B cell (primary cell): Measurements from ENCODE around the gene MIAT. TPM values are rescaled to one million over a fixed set of nuclear protein-coding genes. Genes with fewer than 3 reads are reported as not detected.

Source experiments
- ATAC-seq: fragments of 200-7000 bp; cut with Tn5 transposase; one replicate; pipeline ENCODE4 v1.10.0; 2021; ENCODE audit warnings: low read depth, mild to moderate bottlenecking, moderate number of reproducible peaks, moderate library complexity
- CTCF ChIA-PET: fragments of 350-600 bp; sonication (Branson Sonifier 250); formaldehyde crosslinking; loops from one replicate; lab custom pipeline; 2021; ENCODE audit warnings: antibody characterized with exemption, inconsistent platforms; lab: Charles Lee
- POLR2A ChIA-PET: fragments of 350-600 bp; sonication (Branson Sonifier 250); formaldehyde crosslinking; loops from one replicate; lab custom pipeline; 2021; ENCODE audit warnings: antibody characterized with exemption; lab: Charles Lee
- DNase-seq: peaks from one replicate; pipeline ENCODE4 v3.0.0; 2013
- H2AFZ ChIP-seq: 2 replicates; pipeline ENCODE4 v1.6.1; 2012; ENCODE audit warnings: mild to moderate bottlenecking, low read depth, low read length; ENCODE audit not compliant: insufficient read depth, poor library complexity, severe bottlenecking
- H3K27ac ChIP-seq, 2 donors: 1 replicate in 1 of 2; 2 replicates in 1 of 2; pipeline ENCODE4 v1.5.1; 2012 to 2013; ENCODE audit warnings: low read length in 2 of 2, mild to moderate bottlenecking in 2 of 2, moderate library complexity in 1 of 2
- H3K27me3 ChIP-seq, 4 experiments: fragments of 200-600 bp in 1 of 4; sonication (generic) in 1 of 4; replicated peaks in 1 of 4; 1 replicate in 2 of 4; 2 replicates in 2 of 4; pipeline versions ENCODE4 v1.6.1 to v1.7.0; 2013 to 2016; ENCODE audit warnings: low read length in 3 of 4, mild to moderate bottlenecking in 2 of 4, mixed read lengths in 1 of 4, moderate library complexity in 1 of 4; ENCODE audit not compliant: insufficient read depth in 4 of 4, control insufficient read depth in 3 of 4; ENCODE audit errors: control extremely low read depth in 1 of 4
- H3K36me3 ChIP-seq, 2 experiments: replicated peaks in 1 of 2; 1 replicate in 1 of 2; 2 replicates in 1 of 2; pipeline versions ENCODE4 v1.6.1 to v1.7.1; 2013; ENCODE audit warnings: low read length in 1 of 2; ENCODE audit not compliant: insufficient read depth in 2 of 2, control insufficient read depth in 1 of 2; ENCODE audit errors: control extremely low read depth in 1 of 2, extremely low read depth in 1 of 2
- H3K4me1 ChIP-seq, 2 donors: fragments of 200-600 bp in 1 of 2; sonication (generic) in 1 of 2; 1 replicate in 1 of 2; 2 replicates in 1 of 2; pipeline versions ENCODE4 v1.5.1 to v1.6.1; 2013 to 2017; ENCODE audit warnings: low read length in 2 of 2; ENCODE audit not compliant: control insufficient read depth in 2 of 2, insufficient read depth in 2 of 2
- H3K4me2 ChIP-seq: replicated peaks from 2 replicates; pipeline ENCODE3; 2012; ENCODE audit warnings: mild to moderate bottlenecking, low read depth, low read length; ENCODE audit not compliant: poor library complexity, severe bottlenecking
- H3K4me3 ChIP-seq, 5 experiments: fragments of 200-600 bp in 1 of 5; sonication (generic) in 1 of 5; 1 replicate in 3 of 5; 2 replicates in 2 of 5; pipeline versions ENCODE4 v1.5.1 to v1.7.0; 2011 to 2016; ENCODE audit warnings: low read length in 4 of 5, mild to moderate bottlenecking in 4 of 5, low read depth in 2 of 5, control low read depth in 1 of 5, moderate library complexity in 1 of 5; ENCODE audit not compliant: insufficient read depth in 1 of 5; ENCODE audit errors: control extremely low read depth in 1 of 5, extremely low read depth in 1 of 5
- H3K79me2 ChIP-seq: fragments of 200-600 bp; sonication (generic); one replicate; pipeline ENCODE4 v1.6.0; 2016; ENCODE audit warnings: low read length; ENCODE audit not compliant: control insufficient read depth, insufficient read depth
- H3K9ac ChIP-seq: fragments of 200-600 bp; sonication (generic); 2 replicates; pipeline ENCODE4 v1.6.1; 2017; ENCODE audit warnings: mild to moderate bottlenecking, low read length, moderate library complexity
- H3K9me3 ChIP-seq, 3 donors: one replicate each; pipeline versions ENCODE4 v1.6.1 to v1.7.1; 2013; ENCODE audit warnings: low read length in 2 of 3; ENCODE audit not compliant: control insufficient read depth in 2 of 3, insufficient read depth in 1 of 3; ENCODE audit errors: control extremely low read depth in 1 of 3
- H4K20me1 ChIP-seq: 2 replicates; pipeline ENCODE4 v1.6.0; 2012; ENCODE audit warnings: mild to moderate bottlenecking, low read length; ENCODE audit not compliant: insufficient read depth, control insufficient read depth, poor library complexity, severe bottlenecking
- H3K27ac Mint-ChIP-seq: one replicate; pipeline ENCODE4 v1.8.0; 2021; ENCODE audit warnings: mixed read lengths
- H3K27me3 Mint-ChIP-seq: one replicate; pipeline ENCODE4 v1.8.0; 2021; ENCODE audit warnings: mixed read lengths
- H3K4me1 Mint-ChIP-seq: one replicate; pipeline ENCODE4 v1.8.0; 2021; ENCODE audit warnings: mixed read lengths
- H3K4me3 Mint-ChIP-seq: one replicate; pipeline ENCODE4 v1.8.0; 2021; ENCODE audit warnings: mixed read lengths
- H3K9me3 Mint-ChIP-seq: one replicate; pipeline ENCODE4 v1.8.0; 2022; ENCODE audit warnings: mixed read lengths; ENCODE audit not compliant: insufficient read depth
- EZH2 ChIP-seq: IDR thresholded peaks from 2 replicates; pipeline ENCODE4 v1.6.1; 2012; ENCODE audit warnings: borderline replicate concordance, low read depth, mild to moderate bottlenecking, moderate library complexity, low read length; ENCODE audit not compliant: insufficient read depth, poor library complexity, severe bottlenecking
- WGBS: methylation state at CpG from one replicate; pipeline ENCODE4 v1.1.5; 2013; ENCODE audit warnings: missing lambda C conversion rate; ENCODE audit not compliant: insufficient coverage; 5-methylcytosine and 5-hydroxymethylcytosine counted together
- intact Hi-C: fragments of 100-400 bp; cut with micrococcal nuclease; formaldehyde crosslinking; loops from one replicate; pipeline ENCODE4 v1.10.0; 2022
- polyA plus RNA-seq: library from polyadenylated mRNA; depleted of rRNA; stranded (reverse); fragments of >200 nt; gene quantifications from 2 replicates; pipeline ENCODE4 v1.2.3, GENCODE V29; 2012
- total RNA-seq, 2 donors: library from RNA; stranded (reverse); fragments of 120-200 nt in 1 of 2; gene quantifications; 1 replicate in 1 of 2; 2 replicates in 1 of 2; pipeline versions ENCODE4 v1.2.3 to v1.2.4, GENCODE V29; 2013 to 2022
- TF ChIP-seq, protein P1 (sequence below): fragments of 200-600 bp; IDR thresholded peaks from one replicate; pipeline ENCODE4 v1.8.0; 2022; ENCODE audit warnings: antibody characterized with exemption, mild to moderate bottlenecking

Gene MIAT
- total and polyA plus RNA-seq, 2 donors (not counting 1 experiment from before 2014, with no cell fraction given), result 14.8 to 18.4 TPM

DNA sequence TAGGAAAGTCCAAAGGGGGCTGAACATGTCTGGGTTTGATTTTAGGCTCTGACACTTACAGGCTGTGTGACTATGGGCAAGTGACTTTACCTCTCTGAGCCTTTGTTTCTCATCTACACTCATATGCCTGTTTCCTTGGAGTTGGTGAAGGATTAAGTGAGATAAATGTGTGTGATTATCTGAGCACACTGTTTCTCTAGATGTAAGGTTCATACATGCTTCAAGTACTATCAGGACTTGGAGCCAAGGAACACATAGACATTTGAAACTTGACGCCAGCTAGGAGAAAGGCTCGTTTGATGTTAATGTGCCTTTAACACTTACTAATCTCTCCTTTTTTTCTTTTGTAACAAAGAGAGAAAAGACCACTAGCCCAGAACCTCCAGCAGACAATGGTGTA, 49.3 kb upstream of the MIAT start:
- no peak overlapping the region for H3K4me3 Mint-ChIP-seq
- no peaks in the 10 kb centered on the region for H3K9me3 ChIP-seq
- ATAC-seq (no peak), DNase-seq (no peak)
- H3K27ac ChIP-seq, result no peak overlapping the region
- H2AFZ ChIP-seq, result no peak overlapping the region
- ChIA-PET POLR2A (no interaction called here), CTCF (interaction anchor here (1.0 kb wide), 1 partner anchor 36 kb away, joined by 4 read pairs; no protein-coding TSS in a partner anchor)
- no CpG with 5 or more reads among the region's 2 CpGs for WGBS
- H4K20me1 ChIP-seq, result no peaks in the 10 kb centered on the region
- H3K4me3 ChIP-seq, result no peak overlapping the region
- H3K4me1 ChIP-seq, result peaks cover 7 to 14% of the 10 kb centered on the region in 2 donors
- H3K27me3 Mint-ChIP-seq, result peaks cover 6% of the 10 kb centered on the region
- H3K9ac ChIP-seq, result no peak overlapping the region
- no peak overlapping the region for H3K27ac Mint-ChIP-seq
- no peaks in the 10 kb centered on the region for H3K9me3 Mint-ChIP-seq
- H3K27me3 ChIP-seq, result peaks cover 0 to 3% (median 0%) of the 10 kb centered on the region in 4 experiments
- intact Hi-C loops, result no loop called here
- no peaks in the 10 kb centered on the region for H3K79me2 ChIP-seq
- no peak overlapping the region for H3K4me2 ChIP-seq
- H3K36me3 ChIP-seq, result no peaks in the 10 kb centered on the region
- H3K4me1 Mint-ChIP-seq, result peaks cover 19% of the 10 kb centered on the region
- no peak for TF ChIP-seq EZH2
- TF ChIP-seq, protein P1, sequence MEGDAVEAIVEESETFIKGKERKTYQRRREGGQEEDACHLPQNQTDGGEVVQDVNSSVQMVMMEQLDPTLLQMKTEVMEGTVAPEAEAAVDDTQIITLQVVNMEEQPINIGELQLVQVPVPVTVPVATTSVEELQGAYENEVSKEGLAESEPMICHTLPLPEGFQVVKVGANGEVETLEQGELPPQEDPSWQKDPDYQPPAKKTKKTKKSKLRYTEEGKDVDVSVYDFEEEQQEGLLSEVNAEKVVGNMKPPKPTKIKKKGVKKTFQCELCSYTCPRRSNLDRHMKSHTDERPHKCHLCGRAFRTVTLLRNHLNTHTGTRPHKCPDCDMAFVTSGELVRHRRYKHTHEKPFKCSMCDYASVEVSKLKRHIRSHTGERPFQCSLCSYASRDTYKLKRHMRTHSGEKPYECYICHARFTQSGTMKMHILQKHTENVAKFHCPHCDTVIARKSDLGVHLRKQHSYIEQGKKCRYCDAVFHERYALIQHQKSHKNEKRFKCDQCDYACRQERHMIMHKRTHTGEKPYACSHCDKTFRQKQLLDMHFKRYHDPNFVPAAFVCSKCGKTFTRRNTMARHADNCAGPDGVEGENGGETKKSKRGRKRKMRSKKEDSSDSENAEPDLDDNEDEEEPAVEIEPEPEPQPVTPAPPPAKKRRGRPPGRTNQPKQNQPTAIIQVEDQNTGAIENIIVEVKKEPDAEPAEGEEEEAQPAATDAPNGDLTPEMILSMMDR, result no peak

DNA sequence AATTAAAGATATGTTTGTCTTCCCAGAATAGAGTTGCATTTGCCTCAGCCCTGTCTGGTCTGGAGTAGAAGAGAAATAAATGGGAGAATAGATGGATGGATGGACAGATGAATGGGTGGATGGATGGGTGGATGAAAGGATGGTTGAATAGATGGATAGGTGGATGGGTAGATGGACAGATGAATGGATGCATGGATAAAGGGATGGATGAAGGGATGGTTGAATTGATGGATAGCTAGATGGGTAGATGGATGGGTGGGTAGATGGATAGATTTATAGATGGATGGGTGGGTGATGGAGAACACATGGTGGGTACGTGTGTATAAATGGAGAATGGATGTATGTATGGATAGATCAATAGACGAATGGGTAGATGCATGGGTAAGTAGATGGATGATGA, 48.1 kb upstream of the MIAT start:
- DNase-seq, result no peak
- 93% methylated on average over 2 of the region's 2 CpGs for WGBS
- H3K36me3 ChIP-seq, result no peaks in the 10 kb centered on the region
- no peak for ATAC-seq
- Mint-ChIP-seq H3K4me1 (peaks cover 20% of the 10 kb centered on the region), H3K4me3 (no peak overlapping the region), H3K27ac (no peak overlapping the region), H3K27me3 (peaks cover 6% of the 10 kb centered on the region), H3K9me3 (no peaks in the 10 kb centered on the region)
- no peak overlapping the region for H3K27ac ChIP-seq
- intact Hi-C loops, result no loop called here
- peaks cover 7 to 14% of the 10 kb centered on the region in 2 donors for H3K4me1 ChIP-seq
- H3K9me3 ChIP-seq, result no peaks in the 10 kb centered on the region
- no peak for TF ChIP-seq EZH2
- TF ChIP-seq, protein P1, result no peak
- CTCF ChIA-PET, result no interaction called here
- peaks cover 0 to 3% (median 0%) of the 10 kb centered on the region in 4 experiments for H3K27me3 ChIP-seq
- H4K20me1 ChIP-seq, result no peaks in the 10 kb centered on the region
- no peak overlapping the region for H3K4me2 ChIP-seq
- no peak overlapping the region for H2AFZ ChIP-seq
- H3K4me3 ChIP-seq, result no peak overlapping the region
- POLR2A ChIA-PET, result no interaction called here
- no peak overlapping the region for H3K9ac ChIP-seq
- no peaks in the 10 kb centered on the region for H3K79me2 ChIP-seq
